ENCODE measurements around the gene ASNSD1. TPM values are rescaled to one million over a fixed set of nuclear protein-coding genes. Genes with fewer than 3 reads are reported as not detected.

Gene ASNSD1
- 48.9 and 57.3 TPM in 2 replicates for total RNA-seq

GRCh38 chr2:189661148-189661956, at the start of gene ASNSD1:
Gene ASNSD1 (plus strand): TSS chr2:189661459. CDS start chr2:189666133, 4,674 bp downstream.

GRCh38 chr2:189674374-189675112, 13.3 kb downstream of the ASNSD1 start, which contains the start of gene ANKAR:
Gene ANKAR (plus strand): TSS chr2:189674670. CDS start chr2:189676491, 1,821 bp downstream.

Other genes with a start within 250 kb of the ASNSD1 start
- 49.6 and 71.7 TPM in 2 replicates for gene WDR75, start 220.0 kb upstream of the ASNSD1 start, total RNA-seq
- 0.39 and 0.73 TPM in 2 replicates for gene SLC40A1, start 80.7 kb upstream of the ASNSD1 start, total RNA-seq
- gene ANKAR, start 13.2 kb downstream of the ASNSD1 start, total RNA-seq, result 7.4 and 9.9 TPM in 2 replicates
- gene OSGEPL1, start 101.3 kb downstream of the ASNSD1 start, total RNA-seq, result 11.4 and 13.7 TPM in 2 replicates
- gene ORMDL1, start 122.9 kb downstream of the ASNSD1 start, total RNA-seq, result 29.8 and 32.1 TPM in 2 replicates
- gene PMS1, start 123.0 kb downstream of the ASNSD1 start, total RNA-seq, result 21.7 and 22.9 TPM in 2 replicates

All from subcutaneous preadipocyte (primary cell).